Activated CD8-positive, alpha-beta memory T cell treated with anti-CD3 and anti-CD28 coated beads, Interleukin-2, amount 10 ng/mL, durations not matched to agents 7 days and 5 days (primary cell): ENCODE data around the gene TFAP2E. TPM values are rescaled to one million over a fixed set of nuclear protein-coding genes. Genes with fewer than 3 reads are reported as not detected.
A peak's percentile ranks its signal among the peaks of the same experiment; 100 is the strongest.

Experiments used
- ATAC-seq: fragments of 150-1000 bp; cut with Tn5 transposase; one replicate; pipeline ENCODE4 v1.10.0; 2021; ENCODE audit warnings: moderate library complexity
- CTCF ChIA-PET: fragments of 350-600 bp; sonication (Branson Sonifier 250); formaldehyde crosslinking; loops from one replicate; lab custom pipeline; 2021; ENCODE audit warnings: antibody characterized with exemption; lab: Charles Lee
- DNase-seq: peaks from one replicate; pipeline ENCODE4 v3.0.0-alpha.2; 2020
- H3K27ac Mint-ChIP-seq: one replicate; pipeline ENCODE4 v1.8.0; 2021; ENCODE audit warnings: mild to moderate bottlenecking, mixed read lengths
- H3K27me3 Mint-ChIP-seq: one replicate; pipeline ENCODE4 v1.8.0; 2021; ENCODE audit warnings: mixed read lengths
- H3K36me3 Mint-ChIP-seq: one replicate; pipeline ENCODE4 v1.8.0; 2021; ENCODE audit warnings: mild to moderate bottlenecking, mixed read lengths
- H3K4me1 Mint-ChIP-seq: one replicate; pipeline ENCODE4 v1.8.0; 2021; ENCODE audit warnings: mixed read lengths
- H3K4me3 Mint-ChIP-seq: one replicate; pipeline ENCODE4 v1.8.0; 2021; ENCODE audit warnings: mild to moderate bottlenecking, moderate library complexity, mixed read lengths
- H3K9me3 Mint-ChIP-seq: one replicate; pipeline ENCODE4 v1.8.0; 2022; ENCODE audit warnings: low read depth, mixed read lengths
- total RNA-seq, 2 experiments: library from RNA; stranded (reverse); gene quantifications; one replicate each; pipeline ENCODE4 v1.2.3, GENCODE V29; 2021

Gene TFAP2E
- total RNA-seq, 2 experiments from 2014 or later = 0.68 to 1.0 TPM

GRCh38 chr1:35631396-35631795 is 58.3 kb downstream of the TFAP2E start:
- Mint-ChIP-seq H3K27me3 (no peaks in the 10 kb centered on the region), H3K36me3 (peaks cover 58% of the 10 kb centered on the region), H3K4me1 (peaks cover 20% of the 10 kb centered on the region), H3K4me3 (no peak overlapping the region), H3K9me3 (no peaks in the 10 kb centered on the region), H3K27ac (no peak overlapping the region)
- CTCF ChIA-PET = interaction anchor here (1.4 kb wide), 1 partner anchor 96 kb away, joined by 3 read pairs; no protein-coding TSS in a partner anchor
- ATAC-seq (no peak), DNase-seq (no peak)

GRCh38 chr1:35633547-35633946 is 60.4 kb downstream of the TFAP2E start:
- H3K9me3 Mint-ChIP-seq = no peaks in the 10 kb centered on the region
- no peak overlapping the region for H3K27ac Mint-ChIP-seq
- DNase-seq (no peak), ATAC-seq (no peak)
- CTCF ChIA-PET = interaction anchor here (0.8 to 1.7 kb wide), 2 partner anchors 82 to 113 kb away, joined by 3 to 4 read pairs; no protein-coding TSS in a partner anchor
- H3K4me3 Mint-ChIP-seq = no peak overlapping the region
- H3K27me3 Mint-ChIP-seq = no peaks in the 10 kb centered on the region
- peaks cover 57% of the 10 kb centered on the region for H3K36me3 Mint-ChIP-seq
- H3K4me1 Mint-ChIP-seq = peaks cover 26% of the 10 kb centered on the region

- H3K4me1 Mint-ChIP-seq = peaks cover 42% of the 10 kb centered on the region
- ATAC-seq = no peak
- peak overlapping the region; percentile 98 for H3K27ac Mint-ChIP-seq
- H3K36me3 Mint-ChIP-seq = peaks cover 31% of the 10 kb centered on the region
- H3K4me3 Mint-ChIP-seq = peak overlapping the region; percentile 85
- CTCF ChIA-PET = interaction anchor here (0.8 to 2.1 kb wide), 6 partner anchors 27 to 784 kb away, joined by 3 to 8 read pairs (median 4); no protein-coding TSS in a partner anchor
- no peaks in the 10 kb centered on the region for H3K9me3 Mint-ChIP-seq
- no peaks in the 10 kb centered on the region for H3K27me3 Mint-ChIP-seq
- no peak for DNase-seq
Observed at GRCh38 chr1:35637401-35637809, 64.3 kb downstream of the TFAP2E start.

- H3K27ac Mint-ChIP-seq = peak overlapping the region; percentile 100
- peaks cover 21% of the 10 kb centered on the region for H3K27me3 Mint-ChIP-seq
- CTCF ChIA-PET = interaction anchor here (1.3 kb wide), 1 partner anchor 75 kb away, joined by 3 read pairs; no protein-coding TSS in a partner anchor
- H3K4me1 Mint-ChIP-seq = peaks cover 44% of the 10 kb centered on the region
- H3K4me3 Mint-ChIP-seq = peak overlapping the region; percentile 100
- peaks cover 19% of the 10 kb centered on the region for H3K36me3 Mint-ChIP-seq
- ATAC-seq = no peak
- H3K9me3 Mint-ChIP-seq = no peaks in the 10 kb centered on the region
- peak; percentile 40 for DNase-seq
Observed at GRCh38 chr1:35640380-35641232, 67.5 kb downstream of the TFAP2E start.

- H3K9me3 Mint-ChIP-seq = no peaks in the 10 kb centered on the region
- peak within 1 kb of the TSS; percentile 100 for H3K27ac Mint-ChIP-seq
- peaks cover 39% of the 10 kb centered on the region for H3K4me1 Mint-ChIP-seq
- ATAC-seq (peak; percentile 95), DNase-seq (peak; percentile 98)
- peaks cover 13% of the 10 kb centered on the region for H3K36me3 Mint-ChIP-seq
- CTCF ChIA-PET = interaction anchor here (0.7 to 1.3 kb wide), 3 partner anchors 64 to 237 kb away, joined by 3 to 4 read pairs (median 3); no protein-coding TSS in a partner anchor
- H3K27me3 Mint-ChIP-seq = peaks cover 28% of the 10 kb centered on the region
- peak within 1 kb of the TSS; percentile 100 for H3K4me3 Mint-ChIP-seq
Observed at GRCh38 chr1:35641233-35641866, 68.2 kb downstream of the TFAP2E start, which contains the start of gene PSMB2. Gene PSMB2 (minus strand): TSS chr1:35641526. CDS start chr1:35641432, 94 bp downstream.

- no peak for ATAC-seq
- peak; percentile 42 for DNase-seq
- Mint-ChIP-seq H3K27ac (peak overlapping the region; percentile 100), H3K4me3 (peak overlapping the region; percentile 100), H3K27me3 (peaks cover 38% of the 10 kb centered on the region), H3K9me3 (no peaks in the 10 kb centered on the region), H3K4me1 (peaks cover 34% of the 10 kb centered on the region), H3K36me3 (peaks cover 10% of the 10 kb centered on the region)
- CTCF ChIA-PET = interaction anchor here (0.7 to 1.2 kb wide), 4 partner anchors 65 to 771 kb away, joined by 3 to 4 read pairs (median 3); no protein-coding TSS in a partner anchor
Observed at GRCh38 chr1:35642471-35642955, 69.4 kb downstream of the TFAP2E start.

- ATAC-seq (no peak), DNase-seq (no peak)
- Mint-ChIP-seq H3K36me3 (peaks cover 2% of the 10 kb centered on the region), H3K4me3 (no peak overlapping the region), H3K4me1 (peaks cover 22% of the 10 kb centered on the region), H3K27me3 (peaks cover 42% of the 10 kb centered on the region), H3K9me3 (no peaks in the 10 kb centered on the region), H3K27ac (no peak overlapping the region)
- CTCF ChIA-PET = interaction anchor here (0.9 to 1.5 kb wide), 3 partner anchors 62 to 76 kb away, joined by 3 to 4 read pairs (median 3); no protein-coding TSS in a partner anchor
Observed at GRCh38 chr1:35644204-35644603, 71.1 kb downstream of the TFAP2E start.

Other genes with a start within 250 kb of the TFAP2E start
- 10 to 100 TPM; 36.0 to 45.7 TPM for gene KIAA0319L, start 15.9 kb upstream of the TFAP2E start, total RNA-seq
- 10 to 100 TPM; 20.1 to 31.7 TPM for gene NCDN, start 15.5 kb upstream of the TFAP2E start, total RNA-seq
- gene PSMB2, start 68.2 kb downstream of the TFAP2E start, total RNA-seq = 100 to 1,000 TPM in 1 of 2 experiments, 10 to 100 TPM in 1; 88.8 to 103 TPM
- 10 to 100 TPM; 18.3 to 20.9 TPM for gene C1orf216, start 145.6 kb downstream of the TFAP2E start, total RNA-seq
- 100 to 1,000 TPM in 1 of 2 experiments, 10 to 100 TPM in 1; 99.8 to 102 TPM for gene CLSPN, start 196.7 kb downstream of the TFAP2E start, total RNA-seq
- gene AGO4, start 234.7 kb downstream of the TFAP2E start, total RNA-seq = 10 to 100 TPM; 12.1 to 16.1 TPM